ENCODE data around the gene UNKL. TPM values are rescaled to one million over a fixed set of nuclear protein-coding genes. Genes with fewer than 3 reads are reported as not detected.
A peak's percentile ranks its signal among the peaks of the same experiment; 100 is the strongest.
"Not testable (repeated sequence)": the region's sequence is repeated elsewhere in the genome, so short reads cannot be mapped to it uniquely, and the experiment has no call there.

The UNKL gene
- polyA plus RNA-seq, 1 donor, result 19.8 TPM

DNA sequence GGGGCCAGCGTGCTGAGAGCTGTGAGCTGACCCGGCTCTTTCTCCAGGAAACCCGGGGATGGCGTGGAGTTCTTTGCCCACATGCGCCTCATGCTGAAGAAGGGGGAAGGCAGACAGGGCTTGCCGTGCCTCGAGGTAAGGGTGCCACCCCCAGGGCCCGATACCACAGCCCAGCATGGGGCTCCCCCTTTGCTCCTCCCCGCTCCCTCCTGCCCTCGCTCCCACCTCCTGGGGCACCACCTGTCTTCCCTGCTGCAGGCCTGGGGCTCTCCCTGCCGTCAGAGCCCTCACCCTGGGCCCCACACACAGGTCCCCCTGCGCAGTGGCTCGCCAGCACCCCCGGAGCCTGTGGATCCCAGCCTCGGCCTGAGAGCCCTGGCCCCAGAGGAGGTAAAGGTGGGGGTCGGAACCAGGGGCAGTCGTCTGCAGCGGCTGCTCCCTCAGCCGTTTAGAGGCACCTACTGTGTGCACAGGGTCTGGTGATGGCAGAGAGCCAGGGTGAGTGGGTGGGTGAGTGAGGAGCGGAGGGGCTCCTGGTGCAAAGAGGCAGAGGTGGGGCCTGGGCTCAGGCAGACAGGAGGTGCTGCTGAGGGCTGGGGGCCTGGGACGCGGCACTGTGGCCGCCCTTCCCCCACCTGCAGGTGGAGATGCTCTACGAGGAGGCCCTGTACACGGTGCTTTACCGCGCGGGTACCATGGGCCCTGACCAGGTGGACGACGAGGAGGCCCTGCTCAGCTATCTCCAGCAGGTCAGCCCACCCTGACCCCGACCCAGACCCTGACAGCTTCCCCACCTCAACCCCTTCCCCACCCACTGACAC lies 75.4 kb downstream of the UNKL start:
- DNase-seq, result no peak

- DNase-seq, result no peak
These were observed 76.3 kb downstream of the UNKL start for GRCh38 chr16:1338119-1338730.

DNA sequence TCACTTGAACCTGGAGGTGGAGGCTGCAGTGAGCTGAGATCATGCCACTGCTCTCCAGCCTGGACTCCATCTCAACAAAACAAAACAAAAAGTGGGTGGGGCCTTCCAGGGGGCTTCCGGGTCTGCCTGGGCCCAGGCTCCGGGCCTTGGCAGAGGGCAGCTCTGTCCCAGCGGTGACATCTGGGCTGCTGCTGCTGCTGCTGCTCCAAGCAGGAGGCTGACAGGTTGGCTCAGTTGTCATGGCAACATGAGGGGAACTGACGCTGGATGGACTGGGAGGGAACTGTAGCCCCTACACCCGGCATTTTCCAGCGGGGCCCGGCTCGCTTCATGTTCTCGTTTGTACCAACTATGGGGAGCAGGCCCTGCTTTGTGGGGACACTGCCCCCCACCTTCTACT lies 77.0 kb downstream of the UNKL start:
- no peak for DNase-seq

DNA sequence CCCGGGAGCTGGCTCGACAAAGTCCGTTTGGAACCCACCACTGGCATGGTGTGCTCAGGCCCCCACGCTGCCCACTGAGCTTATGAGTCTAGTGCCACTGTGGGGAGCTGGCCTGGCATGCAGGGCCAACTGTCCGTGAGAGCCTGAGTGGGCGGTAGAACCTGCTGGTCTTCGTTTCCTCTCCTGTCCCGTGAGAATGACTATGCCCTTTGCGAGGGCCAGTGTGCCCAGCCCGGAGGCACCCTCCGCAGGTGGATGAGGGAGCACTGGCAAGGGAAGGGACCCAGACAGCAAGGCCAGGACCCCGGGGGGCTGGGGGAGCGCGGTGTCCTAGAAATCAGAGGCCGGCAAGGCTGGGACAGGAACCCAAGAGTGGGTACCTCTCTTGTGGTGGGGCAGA lies 77.9 kb downstream of the UNKL start:
- no peak for DNase-seq

- no peak for DNase-seq
These were observed 78.5 kb downstream of the UNKL start for GRCh38 chr16:1335996-1336395.

- DNase-seq, result no peak
These were observed 79.1 kb downstream of the UNKL start for GRCh38 chr16:1335211-1335971.

DNA sequence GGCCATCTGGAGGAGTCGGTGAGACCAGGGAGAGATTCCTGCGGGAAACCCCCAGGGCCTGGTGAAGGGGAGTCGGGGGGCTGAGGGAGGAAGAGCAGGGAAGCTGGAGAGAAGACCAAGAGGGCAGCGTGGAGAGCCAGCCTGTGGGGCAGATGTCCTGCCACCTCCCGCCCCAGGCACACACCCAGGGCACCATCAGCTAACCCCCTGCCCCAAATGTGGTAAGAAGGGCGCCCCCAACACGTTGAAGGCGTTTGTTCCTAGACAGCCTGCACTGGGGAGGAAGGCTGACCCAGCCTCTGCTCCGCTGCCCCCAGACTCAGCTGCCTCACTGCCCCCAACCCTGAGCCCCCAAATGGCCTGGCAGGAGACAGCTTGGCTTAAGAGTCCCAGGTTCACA lies 79.8 kb downstream of the UNKL start:
- DNase-seq, result no peak

DNA sequence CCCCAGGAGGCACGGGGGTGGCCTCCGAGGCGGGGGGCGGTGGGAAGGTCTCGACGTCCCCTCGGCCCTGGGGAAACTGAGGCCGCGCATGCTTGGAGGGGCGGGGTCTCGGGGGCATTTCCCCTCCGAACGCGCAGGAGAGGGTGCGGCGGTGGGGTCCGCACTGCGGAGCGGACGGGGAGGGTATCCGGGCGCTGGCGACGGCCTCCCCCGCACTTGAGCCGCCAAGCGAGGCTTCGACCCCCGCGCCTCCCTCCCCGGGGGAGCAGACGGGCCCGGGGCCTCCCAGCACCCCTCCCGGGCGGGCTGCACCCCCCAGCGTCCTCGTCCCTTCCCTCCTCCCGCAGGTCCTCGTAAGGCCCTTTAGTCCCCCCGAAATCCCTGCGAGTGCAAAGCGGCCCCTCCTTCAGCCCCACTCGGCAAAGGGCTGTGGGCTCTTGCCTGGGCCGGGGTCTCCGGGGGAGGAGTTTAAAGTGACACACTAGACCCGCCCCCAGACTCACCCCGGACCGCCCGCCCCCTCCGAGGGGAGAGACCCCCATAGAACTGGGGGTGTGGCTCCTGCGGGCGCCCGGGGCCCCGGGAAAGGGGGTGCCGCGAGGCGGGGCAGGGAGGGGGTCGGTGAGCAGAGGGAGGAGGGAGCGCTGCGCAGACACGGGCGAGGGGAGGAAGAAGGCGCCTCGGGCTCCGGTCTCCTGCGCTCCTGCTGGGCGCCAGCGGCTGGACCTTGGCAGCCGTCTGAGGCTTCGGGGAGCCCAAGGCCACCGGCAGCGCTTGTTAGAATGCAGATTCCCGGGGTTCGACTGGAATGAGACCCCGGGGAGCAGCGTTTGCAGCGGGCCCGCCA lies 80.4 kb downstream of the UNKL start:
- DNase-seq, result no peak

DNA sequence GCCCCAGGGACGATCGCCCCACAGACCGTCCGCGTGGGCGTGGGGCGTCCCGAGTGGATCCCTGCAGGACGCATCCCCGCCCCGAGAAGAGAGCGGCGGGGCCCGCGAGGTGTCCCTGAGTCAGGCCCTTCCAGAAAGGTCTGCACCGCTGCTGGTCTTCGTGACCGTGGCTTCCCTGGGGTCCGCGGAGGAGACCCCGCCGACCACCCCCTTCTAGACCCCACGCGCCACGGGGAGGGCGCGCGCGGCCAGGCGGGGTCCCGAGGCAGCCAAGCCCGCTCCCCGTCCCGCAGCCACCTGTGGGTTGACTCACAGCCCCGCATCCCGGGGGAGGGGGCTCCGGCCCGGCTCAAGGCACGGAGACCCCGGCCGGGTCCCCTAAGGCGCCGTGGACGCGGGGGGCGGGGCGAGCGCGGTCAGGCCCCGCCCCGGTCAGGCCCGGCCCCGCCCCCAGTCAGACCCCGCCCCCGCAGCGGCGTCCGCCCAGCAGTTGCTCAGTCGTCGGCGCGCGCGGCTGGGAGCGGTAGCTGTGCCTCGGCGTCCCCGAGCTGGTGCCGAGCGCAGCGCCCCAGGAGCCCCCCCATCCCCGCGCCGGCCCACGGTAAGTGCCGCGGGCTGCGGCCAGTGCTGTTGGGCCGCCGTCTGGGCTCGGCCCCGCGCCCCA lies 81.2 kb downstream of the UNKL start, which contains the start of gene BAIAP3:
TSS of gene BAIAP3 (plus strand) at position 497 of the 664 bp plus-strand sequence. CDS start 4,905 bp downstream, outside the sequence.
- DNase-seq, result no peak

DNA sequence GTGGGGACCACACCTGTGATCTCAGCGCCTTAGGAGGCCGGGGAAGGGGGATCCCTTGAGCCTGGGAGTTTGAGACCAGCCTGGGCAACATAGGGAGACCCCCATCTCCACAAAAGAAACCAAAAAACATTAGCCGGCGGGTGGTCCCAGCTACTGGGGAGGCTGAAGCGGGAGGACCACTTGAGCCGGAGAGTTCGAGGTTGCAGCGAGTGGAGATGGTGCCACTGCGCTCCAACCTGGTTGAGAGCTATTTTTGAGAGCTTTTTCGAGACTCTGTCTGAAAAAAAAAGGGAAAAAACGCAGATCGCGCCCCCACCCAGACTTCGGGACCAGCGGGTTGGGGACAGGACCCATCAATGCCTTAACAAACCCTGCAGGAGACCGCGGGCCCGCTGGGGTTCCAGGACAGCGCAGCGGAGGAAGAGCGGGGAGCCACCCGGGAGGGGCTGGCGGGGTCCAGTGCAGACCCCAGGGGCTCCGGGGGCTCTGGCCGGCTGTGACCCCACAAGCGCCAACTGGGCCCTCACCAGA lies 81.8 kb downstream of the UNKL start:
- DNase-seq, result no peak

DNA sequence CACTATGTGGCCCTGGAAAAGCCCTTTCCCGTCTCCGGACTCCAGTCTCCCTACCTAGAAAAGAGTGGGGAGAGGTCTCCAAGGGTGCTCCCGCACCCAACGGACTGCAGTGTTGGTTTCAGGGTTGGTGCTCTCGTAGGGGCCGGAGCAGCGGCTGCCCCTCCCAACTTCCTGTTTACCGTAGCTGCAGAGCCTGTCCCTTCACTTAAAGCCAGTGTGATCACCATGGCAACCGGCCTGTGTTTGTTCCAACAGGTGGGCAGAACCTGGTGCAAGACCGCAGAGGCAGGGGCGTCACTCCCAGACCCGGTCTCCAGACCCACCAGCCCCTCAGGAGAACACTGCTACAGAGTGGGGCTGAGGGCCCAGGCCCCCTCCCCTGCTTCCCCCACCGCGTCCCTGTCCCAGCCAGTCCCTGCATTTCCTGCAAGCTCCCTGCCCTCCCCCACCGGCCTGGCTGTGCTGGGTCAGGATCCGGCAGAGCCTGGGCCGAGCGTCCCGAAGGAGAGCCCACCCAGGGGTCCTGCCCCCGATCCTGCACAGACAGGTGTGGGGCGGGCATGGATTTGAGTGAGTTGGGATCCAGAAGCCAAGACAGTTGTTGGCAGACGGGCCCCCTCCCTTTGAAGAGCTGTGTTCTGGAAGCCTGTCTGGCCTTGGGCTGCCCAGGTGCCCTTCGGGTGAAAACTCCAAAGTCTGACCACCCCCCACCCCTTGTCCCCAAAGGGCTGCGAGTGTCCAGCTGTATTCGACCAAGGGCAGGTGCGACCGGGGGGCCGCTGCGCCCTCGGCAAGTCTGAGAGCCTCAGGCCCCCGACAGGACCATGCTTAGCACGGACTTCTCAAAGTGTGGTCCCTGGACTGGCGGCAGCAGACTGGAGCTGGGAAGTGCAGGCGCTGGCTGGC lies 82.5 kb downstream of the UNKL start:
- DNase-seq, result peak; percentile 87

GRCh38 chr16:1330931-1331711 lies 83.4 kb downstream of the UNKL start:
- no peak for DNase-seq

GRCh38 chr16:1330260-1330914 lies 84.1 kb downstream of the UNKL start:
- DNase-seq, result no peak

DNA sequence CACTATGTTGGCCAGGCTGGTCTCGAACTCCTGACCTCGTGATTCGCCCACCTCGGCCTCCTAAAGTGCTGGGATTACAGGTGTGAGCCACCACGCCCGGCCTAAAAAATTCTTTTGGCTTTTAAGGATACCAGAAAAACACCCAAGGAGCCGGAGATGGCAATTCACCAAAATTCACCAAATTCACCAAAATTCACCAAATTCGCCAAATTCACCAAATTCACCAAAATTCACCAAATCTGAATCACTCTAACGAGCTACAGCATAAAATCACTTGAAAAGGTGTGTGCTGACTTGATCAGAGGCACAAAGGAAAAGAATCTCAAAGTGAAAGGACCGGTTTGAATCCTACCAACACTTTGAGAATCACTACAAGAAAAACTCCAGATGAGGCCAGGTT lies 85.5 kb downstream of the UNKL start:
- DNase-seq, result not testable (repeated sequence)

DNA sequence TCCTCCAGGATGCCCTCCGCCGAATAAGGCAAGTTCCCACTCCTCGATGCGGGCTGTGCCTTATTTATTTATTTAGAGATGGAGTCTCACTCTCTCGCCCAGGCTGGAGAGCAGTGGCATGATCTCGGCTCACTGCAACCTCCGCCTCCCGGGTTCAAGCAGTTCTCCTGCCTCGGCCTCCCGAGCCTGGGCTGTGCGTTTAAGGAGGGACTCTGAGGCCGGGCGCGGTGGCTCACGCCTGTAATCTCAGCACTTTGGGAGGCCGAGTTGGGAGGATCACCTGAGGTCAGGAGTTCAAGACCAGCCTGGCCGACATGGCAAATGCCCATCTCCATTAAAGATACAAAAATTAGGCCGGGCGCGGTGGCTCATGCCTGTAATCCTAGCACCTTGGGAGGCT lies 86.4 kb downstream of the UNKL start:
- not testable (repeated sequence) for DNase-seq

- no peak for DNase-seq
These were observed 86.9 kb downstream of the UNKL start for GRCh38 chr16:1327619-1327947.

- DNase-seq, result no peak
These were observed 87.4 kb downstream of the UNKL start for GRCh38 chr16:1326946-1327618.

DNA sequence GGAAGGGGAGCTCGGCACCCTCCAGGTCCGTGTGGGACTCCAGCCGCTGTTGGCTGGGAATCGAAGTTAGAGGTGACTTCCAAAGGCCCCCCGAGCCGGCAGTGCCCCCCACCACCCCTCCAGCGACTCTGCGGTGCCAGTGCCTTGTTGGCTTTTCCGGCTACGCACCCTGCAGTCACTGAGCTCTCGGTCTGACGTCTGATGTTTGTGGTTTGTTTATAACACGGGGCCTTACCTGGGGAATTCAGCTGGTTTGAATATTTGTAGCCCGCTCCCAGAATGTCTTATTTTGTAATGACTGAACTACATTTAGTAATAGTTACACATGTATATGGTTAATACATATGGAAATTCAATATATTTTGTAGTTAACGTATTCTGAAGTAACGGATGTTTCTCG lies 88.1 kb downstream of the UNKL start:
- no peak for DNase-seq
